GM19193 (cell line): Measurements from ENCODE around the gene C3orf20.

Experiments used
- POLR2A ChIP-seq: IDR thresholded peaks from 4 replicates; pipeline ENCODE4 v1.6.1; 2011; ENCODE audit not compliant: insufficient read depth, insufficient read length; ENCODE audit errors: extremely low read depth

Gene C3orf20

DNA sequence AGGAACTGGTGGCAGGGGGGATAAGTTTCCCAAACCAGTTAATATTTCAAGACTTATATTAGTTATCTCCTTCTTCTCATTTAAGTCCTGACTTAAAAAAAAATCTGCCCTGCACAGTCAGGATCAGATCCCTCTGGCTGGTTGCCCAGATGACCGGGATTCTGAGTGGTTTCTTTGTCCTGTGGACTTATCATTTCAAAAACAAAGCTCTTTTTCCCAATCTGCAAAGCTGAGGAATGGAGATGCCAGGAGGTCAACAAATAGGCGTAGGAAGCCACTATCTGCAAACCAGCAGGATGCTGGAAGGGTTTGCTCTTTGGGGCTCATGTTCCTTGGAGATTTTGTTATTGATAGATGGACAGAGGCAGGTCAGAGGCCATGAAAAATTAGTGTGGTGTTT lies 5.8 kb downstream of the C3orf20 start:
- TF ChIP-seq POLR2A, result no peak

DNA sequence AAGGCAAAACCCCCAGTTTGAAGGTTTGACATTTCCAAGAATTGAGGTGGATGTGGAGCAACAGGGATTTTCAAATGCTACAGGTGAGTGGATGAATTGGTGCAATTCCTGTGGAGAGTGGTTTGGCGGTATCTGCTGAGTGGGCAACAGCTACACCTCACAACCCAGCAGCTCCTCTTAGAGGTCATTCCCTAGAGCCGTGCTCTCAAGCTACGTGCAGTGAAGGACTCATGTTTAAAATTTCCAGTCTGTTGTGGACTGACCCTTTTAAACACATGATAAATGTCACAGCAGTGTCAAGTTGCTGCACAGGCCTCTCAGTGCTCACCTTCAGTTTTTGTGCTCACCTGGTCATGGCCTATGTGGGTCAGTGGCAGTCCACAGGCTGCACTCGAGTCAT lies 9.5 kb downstream of the C3orf20 start:
- TF ChIP-seq POLR2A, result no peak

DNA sequence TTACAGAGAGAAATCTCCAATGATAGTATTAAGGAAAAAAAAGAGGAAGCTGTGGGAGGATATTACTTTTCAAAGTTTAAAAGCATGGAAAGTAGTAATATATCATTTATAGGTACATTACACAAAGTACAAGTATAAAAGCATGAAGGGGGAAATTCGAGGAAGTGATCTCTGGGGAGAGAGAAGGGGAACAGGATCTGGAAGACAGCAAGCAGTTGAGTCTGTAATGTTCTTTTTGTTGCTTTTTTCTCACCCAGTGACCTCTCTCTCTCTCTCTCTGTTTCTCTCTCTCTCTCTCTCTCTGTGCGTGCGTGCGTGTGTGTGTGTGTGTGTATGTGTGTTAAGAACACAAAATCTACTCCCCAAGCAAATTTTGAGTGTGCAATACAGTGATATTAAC lies 10.2 kb downstream of the C3orf20 start:
- TF ChIP-seq POLR2A, result no peak

DNA sequence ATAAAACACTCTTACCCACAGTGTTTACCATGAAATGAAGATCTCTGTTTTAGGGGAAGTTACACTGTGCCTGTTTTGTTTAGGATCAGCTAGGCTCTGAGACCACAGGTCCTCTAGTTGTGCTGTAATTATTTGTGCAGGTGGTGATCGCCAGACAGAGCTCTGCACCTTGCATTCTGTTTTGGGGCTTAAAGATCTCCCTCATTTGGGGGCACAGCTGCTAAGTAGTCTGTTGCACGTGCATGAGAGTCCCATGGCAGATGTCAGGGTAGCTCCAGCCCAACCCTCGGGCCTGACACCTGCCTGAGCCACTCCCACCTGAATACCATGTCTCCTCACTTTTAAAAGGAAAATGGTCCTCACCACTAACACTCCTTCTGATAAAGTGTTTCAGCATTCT lies 12.4 kb downstream of the C3orf20 start:
- TF ChIP-seq POLR2A, result no peak

DNA sequence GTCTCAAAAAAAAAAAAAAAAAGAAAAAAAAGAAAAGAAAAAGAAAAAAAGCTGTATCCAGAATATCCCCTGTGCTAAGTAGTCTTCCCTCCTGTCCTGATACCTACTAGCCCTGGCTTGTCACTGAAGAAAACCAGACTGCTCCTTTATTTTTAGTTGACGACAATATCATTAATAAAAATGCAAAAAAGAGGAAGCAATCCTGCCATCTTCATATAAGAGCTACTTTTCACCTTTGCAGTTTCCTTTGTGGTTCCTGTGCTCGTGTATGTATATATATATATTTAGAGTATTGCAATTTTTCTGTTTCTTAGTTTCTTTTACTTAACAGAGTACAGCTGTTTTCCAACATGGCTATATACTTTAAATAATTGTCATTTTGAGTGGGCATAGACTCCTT lies 13.6 kb downstream of the C3orf20 start:
- TF ChIP-seq POLR2A, result no peak

DNA sequence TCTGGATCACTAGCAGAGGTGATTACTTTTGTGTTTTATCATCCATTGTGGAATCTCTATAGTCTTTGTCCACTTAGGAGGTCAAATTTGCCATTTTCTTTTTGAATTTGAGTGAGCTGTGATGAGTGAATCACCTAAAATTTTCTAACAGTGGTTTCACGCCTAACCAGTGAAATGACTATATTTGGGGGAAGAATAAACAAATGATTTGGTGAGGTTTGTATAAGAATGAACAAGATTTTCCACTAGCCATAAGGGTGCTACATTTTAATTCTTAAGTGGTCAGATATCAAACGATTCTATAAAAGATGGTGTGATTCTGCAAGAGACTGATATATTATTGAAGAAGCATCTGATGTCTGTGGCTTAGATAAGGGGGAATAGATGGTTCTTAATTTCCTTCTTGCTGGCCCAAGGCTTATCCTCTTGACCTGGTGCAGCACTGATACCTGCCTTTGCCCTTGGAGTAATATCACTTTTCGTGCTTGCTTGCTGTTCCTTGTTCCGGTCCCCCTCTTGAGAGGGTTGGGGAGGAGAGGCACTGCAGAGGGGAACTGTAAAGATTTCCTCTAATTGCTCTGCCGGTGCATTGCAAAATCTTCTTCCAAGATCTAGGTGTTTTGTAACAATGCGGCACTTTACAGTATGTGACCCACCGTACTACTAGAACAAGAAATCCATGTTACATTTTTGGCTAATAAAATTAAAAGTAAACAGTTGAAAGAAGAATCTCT lies 14.5 kb downstream of the C3orf20 start:
- no peak for TF ChIP-seq POLR2A

DNA sequence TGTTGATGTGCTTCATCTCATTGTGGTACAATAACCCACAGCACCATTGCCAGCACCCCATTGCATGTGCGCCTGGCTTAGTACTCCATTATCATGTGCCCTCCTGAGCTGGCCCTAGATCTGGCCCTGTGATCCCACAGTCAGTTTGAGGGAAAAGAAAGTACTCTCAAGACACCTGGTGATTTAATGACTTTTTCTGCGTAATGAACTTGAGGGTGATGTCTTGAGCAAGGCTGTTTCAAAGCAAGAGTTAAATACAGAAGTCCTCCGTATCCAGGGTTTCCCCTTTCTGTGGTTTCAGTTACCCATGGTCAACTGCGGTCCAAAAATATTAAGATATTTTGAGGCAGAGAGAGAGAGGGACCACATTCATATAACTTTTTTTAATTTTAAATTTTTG lies 16.3 kb downstream of the C3orf20 start:
- TF ChIP-seq POLR2A, result no peak

DNA sequence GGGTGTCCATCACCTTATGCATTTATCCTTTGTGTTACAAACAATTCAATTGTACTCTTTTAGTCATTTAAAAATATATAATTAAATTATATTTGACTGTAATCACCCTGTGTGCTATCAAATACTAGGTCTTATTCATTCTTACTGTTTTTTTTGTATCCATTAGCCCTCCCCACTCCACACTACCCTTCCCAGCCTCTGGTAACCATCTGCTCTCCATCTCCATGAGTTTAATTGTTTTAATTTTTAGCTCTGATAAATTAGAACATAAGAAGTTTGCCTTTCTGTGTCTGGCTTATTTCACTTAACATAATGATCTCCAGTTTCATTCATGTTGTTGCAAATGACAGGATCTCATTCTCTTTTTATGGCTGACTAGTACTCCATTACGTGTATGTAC lies 16.8 kb downstream of the C3orf20 start:
- no peak for TF ChIP-seq POLR2A

DNA sequence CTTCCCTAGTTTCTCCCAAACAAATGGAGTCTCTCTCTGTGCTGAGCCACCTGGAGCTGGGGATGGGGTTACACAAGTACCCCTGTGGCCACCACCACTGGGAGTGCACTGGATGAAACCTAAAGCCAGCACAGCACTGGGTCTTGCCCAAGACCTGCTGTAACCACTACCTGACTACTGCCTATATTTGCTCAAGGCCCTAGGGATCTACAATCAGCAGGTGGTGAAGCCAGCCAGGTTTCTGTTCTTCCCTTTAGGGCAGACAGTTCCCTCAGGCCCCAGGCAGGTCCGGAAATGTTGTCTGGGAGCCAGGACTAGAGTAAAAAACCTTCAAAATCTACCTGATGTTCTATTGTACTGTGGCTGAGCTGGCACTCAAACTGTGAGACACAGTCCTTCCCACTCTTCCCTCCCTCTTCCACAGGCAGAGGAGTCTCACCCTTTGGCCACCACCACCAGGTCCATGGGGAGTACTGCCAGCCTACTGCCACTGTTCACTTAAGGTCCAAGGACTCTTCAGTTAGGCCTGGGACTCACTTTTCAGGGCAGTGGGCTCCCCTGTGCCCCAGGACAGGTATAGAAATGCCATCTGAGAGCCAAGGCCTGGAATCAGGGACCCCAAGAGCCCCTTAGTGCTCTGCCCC lies 23.8 kb downstream of the C3orf20 start:
- TF ChIP-seq POLR2A, result no peak

DNA sequence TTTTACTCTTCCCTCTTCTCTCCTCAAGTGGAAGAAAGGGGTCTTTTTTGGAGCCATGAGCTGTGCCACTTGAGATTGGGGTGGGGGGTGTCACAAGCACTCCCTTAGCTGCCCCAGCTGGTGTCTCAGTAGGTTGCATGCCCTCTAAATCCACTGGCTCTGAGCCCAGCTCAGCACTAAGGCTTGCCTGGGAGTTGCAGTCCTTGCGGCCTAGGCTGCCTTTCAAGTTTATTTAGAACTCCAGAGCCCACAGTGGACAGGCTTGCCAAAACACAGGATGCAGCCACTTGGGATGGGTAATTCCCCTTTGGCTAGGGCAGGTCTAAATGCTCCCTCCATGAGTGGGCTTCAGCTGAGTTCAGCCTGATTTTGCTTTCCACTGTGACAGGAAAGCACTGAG lies 24.7 kb downstream of the C3orf20 start:
- TF ChIP-seq POLR2A, result no peak

DNA sequence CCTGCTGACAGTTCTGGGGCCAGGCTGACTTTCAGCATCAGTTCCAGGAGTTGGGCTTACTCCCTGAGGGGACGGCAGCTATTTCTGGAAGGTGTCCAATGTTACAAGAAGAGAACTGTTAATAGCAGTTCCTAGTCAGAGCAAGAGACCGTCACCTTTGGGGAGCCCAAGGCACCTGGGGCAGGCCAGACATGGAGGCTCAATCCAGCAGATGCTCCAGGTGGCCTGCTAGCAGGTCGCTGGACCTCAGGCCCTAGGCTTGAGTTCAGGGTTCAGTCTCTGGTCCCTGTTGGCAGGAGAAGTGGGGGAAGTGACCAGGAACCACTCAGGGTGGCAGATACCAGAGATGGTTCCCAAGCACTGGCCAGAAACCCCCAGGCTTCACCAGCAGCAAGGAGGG lies 25.9 kb downstream of the C3orf20 start:
- no peak for TF ChIP-seq POLR2A

DNA sequence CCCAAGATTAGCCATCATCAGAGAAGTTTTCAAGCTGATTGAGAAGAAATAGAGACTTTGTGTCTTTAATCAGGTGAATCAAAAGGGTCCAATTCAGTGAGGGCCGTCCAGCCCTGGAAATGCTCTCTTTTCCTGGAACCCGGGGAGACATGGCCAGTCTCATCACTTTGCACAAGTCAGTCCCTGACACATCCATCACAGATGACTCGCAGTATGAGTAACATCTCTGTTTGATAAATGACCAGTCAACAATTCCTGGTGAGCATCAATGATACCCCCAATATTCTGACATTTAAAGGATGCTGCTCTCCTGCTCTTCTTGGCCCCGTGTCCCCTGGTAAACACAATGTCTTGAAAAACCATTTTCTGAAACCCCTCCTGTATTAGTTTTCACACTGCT lies 26.7 kb downstream of the C3orf20 start:
- no peak for TF ChIP-seq POLR2A

DNA sequence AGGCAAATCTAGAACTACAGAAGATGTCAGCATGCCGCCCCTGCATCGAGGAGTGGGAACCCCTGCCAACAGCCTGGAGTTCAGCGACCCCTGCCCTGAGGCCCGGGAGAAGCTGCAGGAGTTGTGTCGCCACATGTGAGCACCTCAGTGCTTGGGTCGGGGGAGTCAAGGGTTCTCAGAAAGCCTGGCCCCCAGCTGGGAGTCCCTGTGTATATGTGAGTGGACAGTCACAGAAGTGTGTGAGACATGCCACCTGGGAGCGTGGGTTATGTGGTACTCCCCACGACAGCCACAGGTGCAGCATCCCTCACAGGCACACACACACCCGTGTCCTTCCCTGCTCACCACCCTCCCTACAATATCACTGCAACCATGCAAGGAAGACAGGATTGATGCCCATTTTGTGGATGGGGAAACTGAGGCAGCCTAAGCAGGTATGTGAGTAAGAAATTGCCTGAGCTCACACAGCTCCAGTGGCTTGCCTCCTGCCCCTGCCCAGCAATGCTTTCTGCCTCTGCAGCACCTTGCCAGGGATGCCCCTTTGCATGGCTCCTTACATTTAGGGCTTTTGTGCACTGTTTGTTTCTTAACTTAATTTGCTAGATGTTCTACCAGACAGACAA lies 28.3 kb downstream of the C3orf20 start:
- TF ChIP-seq POLR2A, result no peak

DNA sequence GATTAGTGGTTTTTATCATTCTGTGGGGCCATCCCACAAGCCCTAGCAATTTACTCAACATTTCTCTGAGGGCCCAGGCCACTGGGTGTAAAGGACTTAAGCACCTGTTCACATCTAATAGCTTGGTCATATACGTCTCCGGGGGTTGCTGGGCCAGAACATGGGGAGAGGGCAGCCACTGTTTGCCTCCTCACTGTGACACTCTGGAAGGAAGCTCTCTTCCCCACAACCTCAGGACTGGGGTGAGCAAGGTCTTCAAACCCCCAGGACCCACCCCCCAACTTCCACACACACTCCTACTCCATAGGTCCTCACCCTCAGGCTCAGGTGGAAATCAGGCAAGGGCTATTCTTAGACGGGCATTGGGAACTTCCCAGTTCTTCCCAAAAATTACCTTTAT lies 28.9 kb downstream of the C3orf20 start:
- no peak for TF ChIP-seq POLR2A

DNA sequence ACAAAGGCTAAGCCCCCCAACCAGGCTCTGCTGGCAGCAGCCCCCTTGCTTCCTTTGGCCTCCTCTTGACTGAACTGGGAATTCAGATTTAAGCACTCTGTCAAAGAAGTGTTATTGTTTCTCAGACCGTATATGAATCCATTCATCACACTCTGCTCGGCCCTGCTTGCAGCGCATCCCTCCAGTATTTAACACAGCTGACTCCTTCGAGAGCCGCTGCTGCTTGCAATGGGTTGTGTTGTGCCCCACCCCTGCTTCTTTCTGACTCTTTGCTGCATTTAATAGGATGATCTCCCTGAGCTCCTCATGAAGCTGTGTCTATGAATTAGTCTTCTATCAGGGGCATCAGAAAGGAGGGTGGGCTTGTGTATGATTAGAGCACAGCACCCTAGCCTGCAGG lies 31.2 kb downstream of the C3orf20 start:
- TF ChIP-seq POLR2A, result no peak

DNA sequence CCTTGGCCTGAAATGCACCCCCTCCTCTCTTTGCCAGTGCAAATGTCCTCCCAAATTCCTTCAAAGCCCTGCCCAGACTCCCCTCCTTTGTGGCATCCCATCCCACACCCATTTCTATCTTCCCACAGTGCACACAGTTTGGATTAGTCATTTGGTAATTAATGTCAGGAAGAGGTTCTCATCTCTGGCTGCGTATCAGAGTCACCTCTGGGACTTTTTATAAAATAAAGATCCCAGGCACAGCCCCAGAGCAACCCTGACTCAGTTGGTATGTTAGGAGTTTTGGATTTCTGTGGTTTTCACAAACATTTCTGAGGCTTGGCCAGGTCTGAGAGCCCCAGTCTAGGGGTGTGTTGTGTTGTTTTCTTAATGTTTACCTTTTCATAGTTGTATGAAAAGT lies 41.6 kb downstream of the C3orf20 start:
- no peak for TF ChIP-seq POLR2A
